PC-9 (cell line): ENCODE measurements around the gene NBEA. TPM values are rescaled to one million over a fixed set of nuclear protein-coding genes. Genes with fewer than 3 reads are reported as not detected.

ENCODE experiments used
- BruUV-seq: library from RNA; stranded (reverse); fragments of 400-500 nt; replicated peaks from 2 replicates; lab custom pipeline; 2021; lab: Mats Ljungman, UMichigan
- CTCF ChIA-PET: fragments of 300-600 bp; sonication (Branson Sonifier 250); formaldehyde crosslinking; loops from one replicate; lab custom pipeline; 2022; ENCODE audit warnings: antibody characterized with exemption; lab: Charles Lee
- POLR2A ChIA-PET: fragments of 300-600 bp; sonication (Branson Sonifier 250); formaldehyde crosslinking; loops from one replicate; lab custom pipeline; 2022; ENCODE audit warnings: antibody characterized with exemption; ENCODE audit not compliant: unreplicated experiment; lab: Charles Lee
- DNase-seq, 2 experiments: peaks; one replicate each; pipeline versions ENCODE4 v3.0.0 to v3.0.0-alpha.2; 2015 to 2022; ENCODE audit warnings: mixed read lengths in 1 of 2
- H2AFZ ChIP-seq: fragments of 200-600 bp; sonication (generic); 2 replicates; pipeline ENCODE4 v1.8.1; 2017; ENCODE audit warnings: antibody characterized with exemption
- H3F3A ChIP-seq: fragments of 200-600 bp; sonication (generic); 2 replicates; pipeline ENCODE4 v1.8.1; 2017; ENCODE audit warnings: antibody characterized with exemption, mild to moderate bottlenecking, low read depth; ENCODE audit not compliant: insufficient read depth
- H3K27ac ChIP-seq: fragments of 200-600 bp; sonication (generic); 2 replicates; pipeline ENCODE4 v1.6.1; 2016; ENCODE audit warnings: mixed run types
- H3K27me3 ChIP-seq: fragments of 200-600 bp; sonication (generic); 2 replicates; pipeline ENCODE4 v1.6.1; 2016; ENCODE audit warnings: low read depth, mixed run types; ENCODE audit not compliant: insufficient read depth
- H3K36me3 ChIP-seq: fragments of 200-600 bp; sonication (generic); 2 replicates; pipeline ENCODE4 v1.6.1; 2016; ENCODE audit warnings: low read depth, mixed run types
- H3K4me1 ChIP-seq: fragments of 200-600 bp; sonication (generic); replicated peaks from 2 replicates; pipeline ENCODE4 v1.6.1; 2016; ENCODE audit warnings: mixed run types; ENCODE audit not compliant: insufficient read depth
- H3K4me2 ChIP-seq: fragments of 200-600 bp; sonication (generic); 2 replicates; pipeline ENCODE4 v1.6.1; 2017; ENCODE audit warnings: mixed run types
- H3K4me3 ChIP-seq: fragments of 200-600 bp; sonication (generic); 2 replicates; pipeline ENCODE4 v1.6.1; 2016; ENCODE audit warnings: mixed run types
- H3K79me2 ChIP-seq: fragments of 200-600 bp; sonication (generic); 2 replicates; pipeline ENCODE4 v1.6.1; 2017; ENCODE audit warnings: low read depth, mixed run types
- H3K9me2 ChIP-seq: fragments of 200-600 bp; sonication (generic); 2 replicates; pipeline ENCODE4 v1.8.1; 2017; ENCODE audit warnings: mild to moderate bottlenecking; ENCODE audit not compliant: insufficient read depth
- H3K9me3 ChIP-seq: fragments of 200-600 bp; sonication (generic); 2 replicates; pipeline ENCODE4 v1.8.1; 2016; ENCODE audit warnings: low read depth; ENCODE audit not compliant: insufficient read depth
- H4K20me1 ChIP-seq: fragments of 200-600 bp; sonication (generic); 2 replicates; pipeline ENCODE4 v1.8.1; 2017; ENCODE audit not compliant: insufficient read depth
- EZH2 ChIP-seq: fragments of 200-600 bp; sonication (generic); IDR thresholded peaks from 2 replicates; pipeline ENCODE4 v1.8.0; 2017; ENCODE audit warnings: antibody characterized with exemption, low read depth
- intact Hi-C: fragments of 100-400 bp; cut with micrococcal nuclease; formaldehyde crosslinking; loops from one replicate; pipeline ENCODE4 v1.10.0; 2022; ENCODE audit not compliant: unreplicated experiment
- total RNA-seq: library from RNA; stranded (reverse); gene quantifications from 2 replicates; pipeline ENCODE4 v1.2.3, GENCODE V29; 2021
- TF ChIP-seq, protein P1 (sequence below): fragments of 200-600 bp; sonication (generic); conservative IDR thresholded peaks from 2 replicates; pipeline ENCODE4 v1.6.1; 2017; ENCODE audit warnings: mixed run types, antibody characterized with exemption, mild to moderate bottlenecking, moderate library complexity

Gene NBEA
- total RNA-seq, 1 experiment from 2014 or later = 4.0 TPM

DNA sequence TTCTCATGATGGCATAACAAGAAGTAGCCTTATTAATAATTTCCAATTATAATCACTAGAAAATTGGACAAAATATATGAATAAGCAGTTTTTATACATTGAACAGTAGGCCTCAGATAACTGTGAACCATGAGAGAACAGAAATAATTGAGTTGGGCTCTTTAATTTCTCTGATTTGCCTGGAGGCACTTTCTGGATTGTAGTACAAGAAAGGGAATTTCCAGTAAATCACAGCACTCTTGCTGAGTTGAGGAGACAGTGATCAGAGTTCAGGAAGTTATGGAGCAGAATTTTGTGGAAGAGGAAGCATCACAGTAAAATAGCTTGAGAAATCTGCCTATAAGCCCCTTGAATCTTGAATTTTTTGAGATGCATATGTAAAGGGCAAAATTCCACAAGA is 318.2 kb downstream of the NBEA start:
- Histone ChIP-seq H3F3A (no peaks in the 10 kb centered on the region), H2AFZ (no peak overlapping the region), H3K36me3 (no peaks in the 10 kb centered on the region), H3K9me3 (0 out of 2 replicates have a peak, but pooled peaks cover 6% of the 10 kb centered on the region), H3K4me1 (no peaks in the 10 kb centered on the region), H4K20me1 (no peaks in the 10 kb centered on the region; the same call in 1 of the 2 replicates), H3K4me2 (no peak overlapping the region), H3K27ac (no peak overlapping the region), H3K79me2 (no peaks in the 10 kb centered on the region), H3K4me3 (no peak overlapping the region), H3K27me3 (no peaks in the 10 kb centered on the region), H3K9me2 (no peaks in the 10 kb centered on the region)
- intact Hi-C loops = no loop called here
- TF ChIP-seq EZH2 = no peak
- TF ChIP-seq, protein P1, sequence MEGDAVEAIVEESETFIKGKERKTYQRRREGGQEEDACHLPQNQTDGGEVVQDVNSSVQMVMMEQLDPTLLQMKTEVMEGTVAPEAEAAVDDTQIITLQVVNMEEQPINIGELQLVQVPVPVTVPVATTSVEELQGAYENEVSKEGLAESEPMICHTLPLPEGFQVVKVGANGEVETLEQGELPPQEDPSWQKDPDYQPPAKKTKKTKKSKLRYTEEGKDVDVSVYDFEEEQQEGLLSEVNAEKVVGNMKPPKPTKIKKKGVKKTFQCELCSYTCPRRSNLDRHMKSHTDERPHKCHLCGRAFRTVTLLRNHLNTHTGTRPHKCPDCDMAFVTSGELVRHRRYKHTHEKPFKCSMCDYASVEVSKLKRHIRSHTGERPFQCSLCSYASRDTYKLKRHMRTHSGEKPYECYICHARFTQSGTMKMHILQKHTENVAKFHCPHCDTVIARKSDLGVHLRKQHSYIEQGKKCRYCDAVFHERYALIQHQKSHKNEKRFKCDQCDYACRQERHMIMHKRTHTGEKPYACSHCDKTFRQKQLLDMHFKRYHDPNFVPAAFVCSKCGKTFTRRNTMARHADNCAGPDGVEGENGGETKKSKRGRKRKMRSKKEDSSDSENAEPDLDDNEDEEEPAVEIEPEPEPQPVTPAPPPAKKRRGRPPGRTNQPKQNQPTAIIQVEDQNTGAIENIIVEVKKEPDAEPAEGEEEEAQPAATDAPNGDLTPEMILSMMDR = no peak
- BruUV-seq = no TSS peak
- ChIA-PET POLR2A (no interaction called here), CTCF (no interaction called here)
- no peak for DNase-seq

DNA sequence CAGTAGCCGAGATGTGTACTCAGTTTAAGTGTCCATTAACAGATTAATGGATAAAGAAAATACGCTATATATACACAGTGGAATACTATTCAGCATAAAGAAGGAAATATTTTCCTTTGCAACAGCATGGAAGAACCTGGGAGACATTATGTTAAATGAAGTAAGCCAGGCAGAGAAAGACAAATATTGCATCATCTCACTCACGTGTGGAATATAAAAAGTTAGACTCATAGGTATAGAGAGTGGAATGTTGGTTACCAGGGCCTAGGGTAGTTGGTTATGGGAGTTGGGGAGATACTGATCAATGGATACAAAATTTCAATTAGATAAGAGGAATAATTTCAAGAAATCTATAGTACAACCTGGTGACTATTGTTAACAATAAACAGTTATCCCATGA is 324.3 kb downstream of the NBEA start:
- no peaks in the 10 kb centered on the region for H3K4me1 ChIP-seq
- H3K4me3 ChIP-seq = no peak overlapping the region
- ChIA-PET POLR2A (no interaction called here), CTCF (no interaction called here)
- H3F3A ChIP-seq = no peaks in the 10 kb centered on the region
- H2AFZ ChIP-seq = no peak overlapping the region
- no peaks in the 10 kb centered on the region for H3K27me3 ChIP-seq
- no peak for DNase-seq
- H3K9me3 ChIP-seq = 0 out of 2 replicates have a peak, but pooled peaks cover 6% of the 10 kb centered on the region
- no peak overlapping the region for H3K27ac ChIP-seq
- no TSS peak for BruUV-seq
- H3K4me2 ChIP-seq = no peak overlapping the region
- intact Hi-C loops = no loop called here
- no peaks in the 10 kb centered on the region for H3K9me2 ChIP-seq
- no peaks in the 10 kb centered on the region for H3K36me3 ChIP-seq
- TF ChIP-seq, protein P1 = no peak
- no peak for TF ChIP-seq EZH2
- H4K20me1 ChIP-seq = no peaks in the 10 kb centered on the region; the same call in 1 of the 2 replicates
- no peaks in the 10 kb centered on the region for H3K79me2 ChIP-seq

DNA sequence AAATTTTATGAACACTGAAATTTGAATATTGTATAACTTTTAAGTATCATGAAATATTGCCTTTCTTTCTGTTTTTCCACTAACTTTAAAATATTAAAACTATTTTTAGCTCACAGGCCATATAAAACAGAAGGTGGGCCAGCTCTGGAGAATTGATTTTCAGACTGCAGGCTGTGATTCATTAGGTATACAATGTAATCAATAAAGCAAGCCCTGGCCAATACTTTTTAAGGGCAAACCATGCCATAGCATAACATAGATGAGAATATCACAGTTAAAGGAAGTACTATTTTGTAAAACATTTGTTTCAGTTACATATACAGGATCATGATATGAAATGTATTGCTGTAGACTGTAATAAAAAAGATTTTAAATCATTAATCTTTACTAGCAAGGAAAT is 336.8 kb downstream of the NBEA start:
- Histone ChIP-seq H3K4me2 (no peak overlapping the region), H3K9me3 (no peaks in the 10 kb centered on the region), H3K27ac (no peak overlapping the region), H2AFZ (no peak overlapping the region), H3K79me2 (no peaks in the 10 kb centered on the region), H3K27me3 (no peaks in the 10 kb centered on the region), H3F3A (no peaks in the 10 kb centered on the region), H3K9me2 (no peaks in the 10 kb centered on the region), H3K4me3 (no peak overlapping the region), H3K36me3 (no peaks in the 10 kb centered on the region), H4K20me1 (no peaks in the 10 kb centered on the region), H3K4me1 (peaks cover 2% of the 10 kb centered on the region; the same call in 1 of the 2 replicates)
- POLR2A ChIA-PET = no interaction called here
- intact Hi-C loops = no loop called here
- CTCF ChIA-PET = no interaction called here
- DNase-seq = no peak
- no peak for TF ChIP-seq EZH2
- TF ChIP-seq, protein P1 = no peak
- BruUV-seq = no TSS peak
